ENCODE data around the gene LPAR1. TPM values are rescaled to one million over a fixed set of nuclear protein-coding genes. Genes with fewer than 3 reads are reported as not detected.

The LPAR1 gene
- total RNA-seq, 1 experiment from 2014 or later, result 4.9 TPM

DNA sequence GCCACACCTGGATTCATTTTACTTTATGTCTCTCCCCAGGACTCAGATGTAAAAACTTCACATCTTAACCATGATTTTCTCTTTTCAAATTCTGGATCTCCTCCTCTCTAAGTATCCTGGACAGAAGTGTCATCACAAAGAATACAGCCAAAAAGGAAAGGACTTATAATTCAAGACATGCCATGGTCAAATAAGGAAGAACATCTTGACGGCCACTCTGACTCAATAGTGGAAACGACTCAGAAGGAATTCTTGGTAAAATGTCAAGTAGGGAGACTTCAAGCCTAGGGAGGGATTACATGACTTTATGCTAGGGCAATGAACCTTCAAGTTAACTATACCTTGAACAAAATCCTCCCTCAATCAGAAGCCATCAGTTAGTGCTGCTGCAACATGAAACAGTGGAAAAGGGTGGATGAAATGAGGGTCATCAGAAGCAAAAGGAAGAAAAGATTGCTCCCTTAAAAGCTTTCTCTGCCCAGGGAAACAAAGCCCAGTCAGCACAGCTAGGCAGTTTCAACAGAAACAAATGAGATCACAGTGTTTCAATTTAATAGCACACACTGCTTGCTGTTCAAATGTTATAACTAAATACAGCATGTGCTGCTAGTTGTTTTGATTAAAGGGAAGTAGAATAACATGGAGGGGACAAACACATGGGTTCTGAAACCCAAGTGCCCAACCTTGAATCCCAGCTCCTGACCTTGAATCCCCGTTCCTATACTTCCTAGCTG is 101.4 kb downstream of the LPAR1 start:
- TF ChIP-seq ZNF263 (CRISPR knock-in tag; IDR thresholded peaks at IDR 0.05; ENCODE audit: low read depth), result no peak
- no peak for TF ChIP-seq TEAD1 (CRISPR knock-in tag; IDR thresholded peaks at IDR 0.05)
- no peak for TF ChIP-seq NR3C1 (CRISPR knock-in tag; conservative IDR thresholded peaks at IDR 0.05; ENCODE audit: low read depth)
- no peak for TF ChIP-seq HMGXB4 (CRISPR knock-in tag; IDR thresholded peaks at IDR 0.05)
- TF ChIP-seq, protein P1, sequence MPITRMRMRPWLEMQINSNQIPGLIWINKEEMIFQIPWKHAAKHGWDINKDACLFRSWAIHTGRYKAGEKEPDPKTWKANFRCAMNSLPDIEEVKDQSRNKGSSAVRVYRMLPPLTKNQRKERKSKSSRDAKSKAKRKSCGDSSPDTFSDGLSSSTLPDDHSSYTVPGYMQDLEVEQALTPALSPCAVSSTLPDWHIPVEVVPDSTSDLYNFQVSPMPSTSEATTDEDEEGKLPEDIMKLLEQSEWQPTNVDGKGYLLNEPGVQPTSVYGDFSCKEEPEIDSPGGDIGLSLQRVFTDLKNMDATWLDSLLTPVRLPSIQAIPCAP (CRISPR knock-in tag; IDR thresholded peaks at IDR 0.05), result no peak
- TF ChIP-seq E2F4 (CRISPR knock-in tag; IDR thresholded peaks at IDR 0.05; ENCODE audit: borderline replicate concordance, low read depth), result no peak
- TF ChIP-seq JAZF1 (CRISPR knock-in tag; IDR thresholded peaks at IDR 0.05), result no peak
- no peak for TF ChIP-seq OVOL2 (CRISPR knock-in tag; IDR thresholded peaks at IDR 0.05; ENCODE audit: borderline replicate concordance)
- no peak for TF ChIP-seq ZNF512 (CRISPR knock-in tag; IDR thresholded peaks at IDR 0.05; ENCODE audit: borderline replicate concordance)
- TF ChIP-seq CTCF (IDR thresholded peaks at IDR 0.05), result no peak
- TF ChIP-seq, protein P2, sequence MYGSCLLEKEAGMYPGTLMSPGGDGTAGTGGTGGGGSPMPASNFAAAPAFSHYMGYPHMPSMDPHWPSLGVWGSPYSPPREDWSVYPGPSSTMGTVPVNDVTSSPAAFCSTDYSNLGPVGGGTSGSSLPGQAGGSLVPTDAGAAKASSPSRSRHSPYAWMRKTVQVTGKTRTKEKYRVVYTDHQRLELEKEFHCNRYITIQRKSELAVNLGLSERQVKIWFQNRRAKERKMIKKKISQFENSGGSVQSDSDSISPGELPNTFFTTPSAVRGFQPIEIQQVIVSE (CRISPR knock-in tag; IDR thresholded peaks at IDR 0.05; ENCODE audit: borderline replicate concordance), result no peak
- no peak for TF ChIP-seq NR1H2 (CRISPR knock-in tag; IDR thresholded peaks at IDR 0.05)
- POLR2A ChIA-PET, result no interaction called here
- CTCF ChIA-PET, result no interaction called here
- Mint-ChIP-seq H3K4me3 (no peak overlapping the region), H3K27ac (no peak overlapping the region), H3K9me3 (0 out of 2 replicates have a peak, but pooled peaks cover 11% of the 10 kb centered on the region), H3K27me3 (ENCODE audit: low read depth) (no peaks in the 10 kb centered on the region), H3K4me1 (peaks cover 11% of the 10 kb centered on the region), H3K36me3 (peaks cover 13% of the 10 kb centered on the region; the same call in 1 of the 2 replicates)
- DNase-seq (ENCODE audit: low spot score) (no peak), ATAC-seq (no peak)

DNA sequence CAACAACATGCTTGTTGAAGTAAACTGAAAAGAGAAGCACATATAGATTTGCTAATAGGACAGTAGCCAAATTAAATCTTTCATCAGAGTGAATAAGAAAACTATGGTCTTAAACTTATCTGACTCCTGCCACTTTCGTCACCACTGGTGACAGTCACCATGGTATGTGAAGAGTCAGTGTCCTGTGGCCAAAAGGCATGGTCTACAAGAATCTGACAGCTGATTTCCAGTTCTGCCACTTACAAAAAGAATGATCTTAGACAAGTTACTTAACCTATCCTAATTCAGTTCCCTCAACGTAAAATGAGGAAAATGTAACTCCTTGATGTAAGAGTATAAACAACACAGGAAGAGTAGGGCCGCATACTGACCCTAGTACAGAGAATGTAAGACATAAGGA is 102.0 kb downstream of the LPAR1 start:
- DNase-seq (ENCODE audit: low spot score) (no peak), ATAC-seq (no peak)
- Mint-ChIP-seq H3K27ac (no peak overlapping the region; the same call in 1 of the 2 replicates), H3K27me3 (ENCODE audit: low read depth) (no peaks in the 10 kb centered on the region), H3K4me3 (no peak overlapping the region), H3K4me1 (peaks cover 11% of the 10 kb centered on the region), H3K36me3 (peaks cover 6% of the 10 kb centered on the region; the same call in 1 of the 2 replicates), H3K9me3 (0 out of 2 replicates have a peak, but pooled peaks cover 6% of the 10 kb centered on the region)
- TF ChIP-seq ZNF121 (CRISPR knock-in tag; IDR thresholded peaks at IDR 0.05) (no peak), GRHL2 (CRISPR knock-in tag; IDR thresholded peaks at IDR 0.05; ENCODE audit: insufficient replicate concordance, severe bottlenecking) (no peak), PRRX2 (CRISPR knock-in tag; IDR thresholded peaks at IDR 0.05) (no peak)
- ChIA-PET POLR2A (no interaction called here), CTCF (no interaction called here)
